Spleen (tissue), 11 donors: Measurements from ENCODE around the gene SLC6A20. TPM values are rescaled to one million over a fixed set of nuclear protein-coding genes. Genes with fewer than 3 reads are reported as not detected.
A peak's percentile ranks its signal among the peaks of the same experiment; 100 is the strongest.

Source experiments
- DNase-seq: peaks from one replicate; pipeline ENCODE4 v3.0.0-alpha.2; 2020
- H3K27ac ChIP-seq, 8 donors: fragments of 200-600 bp; sonication (generic) in 7 of 8; 1 replicate in 4 of 8; 2 replicates in 4 of 8; pipeline versions ENCODE4 v1.5.0 to v1.8.0; 2016 to 2021; ENCODE audit warnings: inconsistent platforms in 4 of 8, mild to moderate bottlenecking in 4 of 8, moderate library complexity in 1 of 8
- H3K27me3 ChIP-seq, 7 donors: fragments of 200-600 bp; sonication (generic) in 6 of 7; replicated peaks in 1 of 7; 1 replicate in 4 of 7; 2 replicates in 3 of 7; pipeline versions ENCODE4 v1.5.0 to v1.8.0; 2016 to 2021; ENCODE audit warnings: inconsistent platforms in 3 of 7, mild to moderate bottlenecking in 1 of 7
- H3K36me3 ChIP-seq, 6 donors: fragments of 200-600 bp; sonication (generic) in 5 of 6; 1 replicate in 4 of 6; 2 replicates in 2 of 6; pipeline versions ENCODE4 v1.5.0 to v1.8.0; 2016 to 2021; ENCODE audit warnings: inconsistent platforms in 2 of 6
- H3K4me1 ChIP-seq, 6 donors: fragments of 200-600 bp; sonication (generic) in 5 of 6; 1 replicate in 3 of 6; 2 replicates in 3 of 6; pipeline versions ENCODE4 v1.5.0 to v1.8.0; 2016 to 2021; ENCODE audit warnings: inconsistent platforms in 3 of 6
- H3K4me3 ChIP-seq, 8 donors: fragments of 200-600 bp; sonication (generic) in 7 of 8; 1 replicate in 4 of 8; 2 replicates in 4 of 8; pipeline versions ENCODE4 v1.5.0 to v1.8.0; 2016 to 2021; ENCODE audit warnings: inconsistent platforms in 4 of 8, mild to moderate bottlenecking in 4 of 8, moderate library complexity in 2 of 8
- H3K9me3 ChIP-seq, 8 donors: fragments of 200-600 bp; sonication (generic) in 7 of 8; 1 replicate in 4 of 8; 2 replicates in 4 of 8; pipeline versions ENCODE4 v1.5.0 to v1.8.0; 2016 to 2021; ENCODE audit warnings: inconsistent platforms in 4 of 8
- CTCF ChIP-seq, 11 experiments: fragments of 200-600 bp in 7 of 11; fragments of 450-650 bp in 4 of 11; sonication (generic) in 4 of 11; IDR thresholded peaks in 8 of 11; conservative IDR thresholded peaks in 3 of 11; 1 replicate in 7 of 11; 2 replicates in 4 of 11; pipeline versions ENCODE4 v1.4.0 to v1.8.0; 2016 to 2021; ENCODE audit warnings: antibody characterized with exemption in 11 of 11, inconsistent platforms in 4 of 11, mild to moderate bottlenecking in 1 of 11
- POLR2A ChIP-seq, 3 donors: fragments of 450-650 bp; IDR thresholded peaks; one replicate each; pipeline ENCODE4 v1.5.1; 2017; ENCODE audit warnings: antibody characterized with exemption in 3 of 3, mild to moderate bottlenecking in 1 of 3
- POLR2AphosphoS5 ChIP-seq, 3 donors: sonication (generic); formaldehyde crosslinking; IDR thresholded peaks; one replicate each; pipeline ENCODE4 v1.5.1; 2017; ENCODE audit warnings: antibody characterized with exemption in 3 of 3
- WGBS, 5 donors: extraction: QIAGEN DNeasy Blood & Tissue Kit in 3 of 5; methylation state at CpG; one replicate each; pipeline versions ENCODE4 v1.1.5 to v1.1.7; 2013 to 2018; 5-methylcytosine and 5-hydroxymethylcytosine counted together
- intact Hi-C: fragments of 100-400 bp; cut with DNase I; formaldehyde crosslinking; loops from one replicate; pipeline ENCODE4 v1.15.0; 2023; ENCODE audit warnings: low total_unique reads
- polyA plus RNA-seq, 3 donors: library from polyadenylated mRNA; stranded (reverse); fragments of 200-250 nt; gene quantifications; one replicate each; pipeline ENCODE4 v1.2.1, GENCODE V29; 2013
- total RNA-seq, 7 donors: library from RNA; depleted of rRNA in 3 of 7; stranded (reverse); fragments of >200 nt in 3 of 7; fragmentation: NEBNext Ultra II Directional in 4 of 7; extraction: Animal tissue kit (Norgen Biotek cat#: 25700) in 4 of 7; gene quantifications; one replicate each; pipeline versions ENCODE4 v1.1.0 to v1.2.1, GENCODE V29; 2016 to 2021
- donor health status: healthy with polysubstance abuse.
- donor health status: DM: no; HTN: no; CAD: no; lungs with moderate emphysema.
- donor health status: DM: no; HTN: no; CAD: no.
- donor health status: Bipolar disorder and iron deficiency.
- donor health status: healthy.
- donor health status: DM: no; HTN: no; CAD: no.
- donor health status: DM: yes; HTN: yes; CAD: no.

SLC6A20 gene
- total and polyA plus RNA-seq, 10 donors = 0.02 to 0.49 (median 0.32) TPM; not detected in 3

- Histone ChIP-seq H3K9me3 (no peaks in the 10 kb centered on the region), H3K27ac (peak overlapping the region in 1 of 8 donors; percentile 55), H3K4me1 (peaks cover 4 to 22% (median 15%) of the 10 kb centered on the region in 6 donors), H3K4me3 (no peak overlapping the region), H3K36me3 (peaks cover 11 to 100% (median 66%) of the 10 kb centered on the region in 6 donors), H3K27me3 (no peaks in the 10 kb centered on the region)
- intact Hi-C loops = no loop called here
- TF ChIP-seq CTCF (IDR thresholded peaks at IDR 0.05 in 8 of 11, conservative IDR thresholded peaks at IDR 0.05 in 3 of 11) (no peak), POLR2AphosphoS5 (IDR thresholded peaks at IDR 0.05) (no peak), POLR2A (IDR thresholded peaks at IDR 0.05) (no peak)
- no peak for DNase-seq
Observed at GRCh38 chr3:45741247-45741646, 55.1 kb downstream of the SLC6A20 start.

GRCh38 chr3:45739991-45740390 is 56.3 kb downstream of the SLC6A20 start:
- Histone ChIP-seq H3K4me3 (no peak overlapping the region), H3K27me3 (no peaks in the 10 kb centered on the region), H3K9me3 (no peaks in the 10 kb centered on the region), H3K27ac (no peak overlapping the region), H3K36me3 (peaks cover 12 to 100% (median 67%) of the 10 kb centered on the region in 6 donors), H3K4me1 (peaks cover 4 to 22% (median 15%) of the 10 kb centered on the region in 6 donors)
- 94 to 97% (median 95%) methylated on average over 2 of the region's 2 CpGs for WGBS, 5 donors
- DNase-seq = no peak
- intact Hi-C loops = no loop called here
- TF ChIP-seq POLR2AphosphoS5 (IDR thresholded peaks at IDR 0.05) (no peak), CTCF (IDR thresholded peaks at IDR 0.05 in 8 of 11, conservative IDR thresholded peaks at IDR 0.05 in 3 of 11) (no peak), POLR2A (IDR thresholded peaks at IDR 0.05) (no peak)

- WGBS, 5 donors = 80 to 100% (median 95%) methylated on average over 2 of the region's 2 CpGs
- intact Hi-C loops = no loop called here
- no peak for DNase-seq
- Histone ChIP-seq H3K4me1 (peaks cover 4 to 21% (median 14%) of the 10 kb centered on the region in 6 donors), H3K9me3 (no peaks in the 10 kb centered on the region), H3K27ac (no peak overlapping the region), H3K4me3 (no peak overlapping the region), H3K36me3 (peaks cover 12 to 100% (median 83%) of the 10 kb centered on the region in 6 donors), H3K27me3 (no peaks in the 10 kb centered on the region)
- TF ChIP-seq POLR2AphosphoS5 (IDR thresholded peaks at IDR 0.05) (no peak), POLR2A (IDR thresholded peaks at IDR 0.05) (no peak), CTCF (IDR thresholded peaks at IDR 0.05 in 8 of 11, conservative IDR thresholded peaks at IDR 0.05 in 3 of 11) (no peak)
Observed at GRCh38 chr3:45737234-45737633, 59.1 kb downstream of the SLC6A20 start.

- intact Hi-C loops = no loop called here
- no peak overlapping the region for H3K4me3 ChIP-seq
- no peak overlapping the region for H3K27ac ChIP-seq
- no peak for DNase-seq
- no peaks in the 10 kb centered on the region for H3K27me3 ChIP-seq
- H3K36me3 ChIP-seq = peaks cover 12 to 100% (median 88%) of the 10 kb centered on the region in 6 donors
- peaks cover 0 to 16% (median 8%) of the 10 kb centered on the region in 6 donors for H3K4me1 ChIP-seq
- TF ChIP-seq CTCF (IDR thresholded peaks at IDR 0.05 in 8 of 11, conservative IDR thresholded peaks at IDR 0.05 in 3 of 11) (no peak), POLR2A (IDR thresholded peaks at IDR 0.05) (no peak), POLR2AphosphoS5 (IDR thresholded peaks at IDR 0.05) (no peak)
- no peaks in the 10 kb centered on the region for H3K9me3 ChIP-seq
Observed at GRCh38 chr3:45736707-45737106, 59.6 kb downstream of the SLC6A20 start.
